HCT116 (cell line): ENCODE measurements around the gene MORF4L1. TPM values are rescaled to one million over a fixed set of nuclear protein-coding genes. Genes with fewer than 3 reads are reported as not detected.

ENCODE experiments used
- ATAC-seq: fragments of 200-7000 bp; cut with Tn5 transposase; 2 replicates; pipeline ENCODE4 v1.9.1; 2020; ENCODE audit warnings: mild to moderate bottlenecking, moderate library complexity
- BruUV-seq: library from RNA; stranded (reverse); fragments of 400-500 nt; replicated peaks from 2 replicates; lab custom pipeline; 2021; lab: Mats Ljungman, UMichigan
- CTCF ChIA-PET: fragments of 300-600 bp; sonication (Branson Sonifier 250); formaldehyde crosslinking; loops from one replicate; lab custom pipeline; 2021; ENCODE audit warnings: antibody characterized with exemption; lab: Charles Lee
- POLR2A ChIA-PET: fragments of 300-600, 350-600 bp; sonication (Branson Sonifier 250); formaldehyde crosslinking; loops from one replicate; lab custom pipeline; 2021; ENCODE audit warnings: antibody characterized with exemption; lab: Charles Lee
- RAD21 ChIA-PET, 2 experiments: fragments of 300-600 bp; sonication (Branson Sonifier 250); formaldehyde crosslinking; loops; one replicate each; lab custom pipeline; 2023; ENCODE audit warnings: low total read pairs in 2 of 2; ENCODE audit not compliant: uncharacterized antibody in 2 of 2, unreplicated experiment in 2 of 2, low non-redundant PET in 1 of 2; lab: Charles Lee
- DNase-seq: peaks from one replicate; pipeline ENCODE4 v3.0.0-alpha.2; 2010; ENCODE audit warnings: low read depth, low spot score
- H2AFZ ChIP-seq: fragments of 200-600 bp; shearing (Covaris generic), sonication (generic); 2 replicates; pipeline ENCODE4 v1.6.1; 2017; ENCODE audit warnings: low read depth, mixed run types, mixed read lengths, antibody characterized with exemption, low read length; ENCODE audit not compliant: poor library complexity, severe bottlenecking
- H3K27ac ChIP-seq: 2 replicates; pipeline ENCODE4 v1.5.1; 2012; ENCODE audit warnings: low read depth, low read length
- H3K27me3 ChIP-seq: fragments of 200-600 bp; sonication (generic); 2 replicates; pipeline ENCODE4 v1.6.1; 2016; ENCODE audit warnings: mixed run types, low read length, mixed read lengths; ENCODE audit not compliant: insufficient read depth
- H3K36me3 ChIP-seq, 2 experiments: fragments of 200-500 bp in 1 of 2; fragments of 200-600 bp in 1 of 2; sonication (Bioruptor generic) in 1 of 2; sonication (generic) in 1 of 2; 2 replicates each; pipeline versions ENCODE4 v1.5.1 to v1.6.1; 2014 to 2016; ENCODE audit warnings: low read length in 2 of 2, inconsistent platforms in 1 of 2, mixed read lengths in 1 of 2, mixed run types in 1 of 2; ENCODE audit not compliant: insufficient read depth in 2 of 2, control insufficient read depth in 1 of 2
- H3K4me1 ChIP-seq, 2 experiments: fragments of 200-600 bp in 1 of 2; sonication (generic) in 1 of 2; 2 replicates each; pipeline versions ENCODE4 v1.5.1 to v1.6.1; 2012 to 2017; ENCODE audit warnings: low read length in 2 of 2, inconsistent platforms in 1 of 2, mild to moderate bottlenecking in 1 of 2, mixed read lengths in 1 of 2, mixed run types in 1 of 2, moderate library complexity in 1 of 2; ENCODE audit not compliant: insufficient read depth in 2 of 2, control insufficient read depth in 1 of 2
- H3K4me2 ChIP-seq: fragments of 200-600 bp; sonication (generic); 2 replicates; pipeline ENCODE4 v1.6.1; 2017; ENCODE audit warnings: mixed run types, low read length, mixed read lengths
- H3K4me3 ChIP-seq, 2 experiments: fragments of 200-600 bp in 1 of 2; sonication (generic) in 1 of 2; replicated peaks in 1 of 2; 2 replicates each; pipeline ENCODE4 v1.5.1; 2011 to 2016; ENCODE audit warnings: low read length in 2 of 2, control low read depth in 1 of 2, low read depth in 1 of 2, mild to moderate bottlenecking in 1 of 2, mixed read lengths in 1 of 2, mixed run types in 1 of 2
- H3K79me2 ChIP-seq: fragments of 200-600 bp; sonication (generic); 2 replicates; pipeline ENCODE4 v1.6.1; 2017; ENCODE audit warnings: mild to moderate bottlenecking, mixed run types, low read length, moderate library complexity, mixed read lengths; ENCODE audit not compliant: insufficient read depth
- H3K9ac ChIP-seq: fragments of 200-600 bp; sonication (generic); 2 replicates; pipeline ENCODE4 v1.6.1; 2016; ENCODE audit warnings: low read length, mixed read lengths
- H3K9me2 ChIP-seq: fragments of 200-600 bp; sonication (generic), shearing (Covaris generic); 2 replicates; pipeline ENCODE4 v1.6.1; 2017; ENCODE audit warnings: mixed run types, mild to moderate bottlenecking, moderate library complexity; ENCODE audit not compliant: insufficient read depth
- H3K9me3 ChIP-seq, 2 experiments: fragments of 200-500 bp in 1 of 2; fragments of 200-600 bp in 1 of 2; sonication (Bioruptor generic) in 1 of 2; sonication (generic) in 1 of 2; 2 replicates each; pipeline ENCODE4 v1.6.1; 2014 to 2017; ENCODE audit warnings: low read length in 2 of 2, mixed read lengths in 2 of 2, inconsistent platforms in 1 of 2, low read depth in 1 of 2, mild to moderate bottlenecking in 1 of 2, mixed run types in 1 of 2, moderate library complexity in 1 of 2; ENCODE audit not compliant: control insufficient read depth in 1 of 2, insufficient read depth in 1 of 2
- H4K20me1 ChIP-seq: fragments of 200-600 bp; sonication (generic), shearing (Covaris generic); 2 replicates; pipeline ENCODE4 v1.6.1; 2017; ENCODE audit warnings: mixed run types, mild to moderate bottlenecking, moderate library complexity; ENCODE audit not compliant: insufficient read depth
- EZH2phosphoT487 ChIP-seq: fragments of 200-600 bp; IDR thresholded peaks from 2 replicates; pipeline ENCODE4 v1.6.1; 2018; ENCODE audit warnings: antibody characterized with exemption, borderline replicate concordance
- FOSL1 ChIP-seq: IDR thresholded peaks from 2 replicates; pipeline ENCODE4 v1.6.1; 2012; ENCODE audit warnings: low read depth
- RAD21 ChIP-seq: IDR thresholded peaks from 2 replicates; pipeline ENCODE4 v1.6.1; 2012; ENCODE audit warnings: low read depth, mild to moderate bottlenecking
- intact Hi-C: fragments of 100-400 bp; cut with micrococcal nuclease; formaldehyde crosslinking; loops from 2 replicates; pipeline ENCODE4 v1.10.0; 2022
- total RNA-seq: library from RNA; stranded (reverse); gene quantifications from one replicate; pipeline ENCODE4 v1.2.1, GENCODE V29; 2021; ENCODE audit not compliant: unreplicated experiment

The MORF4L1 gene
- total RNA-seq, 1 experiment from 2014 or later = 273 TPM

- Histone ChIP-seq H3K9me2 (no peaks in the 10 kb centered on the region), H3K79me2 (no peaks in the 10 kb centered on the region), H3K9me3 (no peaks in the 10 kb centered on the region), H3K27me3 (no peaks in the 10 kb centered on the region), H3K4me1 (peaks cover 10 to 26% of the 10 kb centered on the region in 2 experiments), H4K20me1 (no peaks in the 10 kb centered on the region), H3K27ac (no peak overlapping the region), H2AFZ (no peak overlapping the region), H3K9ac (no peak overlapping the region), H3K4me3 (no peak overlapping the region), H3K4me2 (no peak overlapping the region), H3K36me3 (no peaks in the 10 kb centered on the region; a peak in 1 of 4 replicates)
- RAD21 ChIA-PET = no interaction called here
- POLR2A ChIA-PET = no interaction called here
- DNase-seq (no peak), ATAC-seq (no peak)
- intact Hi-C loops = no loop called here
- TF ChIP-seq FOSL1 = no peak
- no peak for TF ChIP-seq EZH2phosphoT487
- CTCF ChIA-PET = interaction anchor here (1.1 kb wide), 1 partner anchor 253 kb away, joined by 3 read pairs; no protein-coding TSS in a partner anchor
- BruUV-seq = no TSS peak
Measured at GRCh38 chr15:78932258-78932808, 59.6 kb downstream of the MORF4L1 start.

- H3K36me3 ChIP-seq = no peaks in the 10 kb centered on the region; a peak in 1 of 4 replicates
- RAD21 ChIA-PET = no interaction called here
- H3K4me2 ChIP-seq = no peak overlapping the region
- no peaks in the 10 kb centered on the region for H3K79me2 ChIP-seq
- CTCF ChIA-PET = no interaction called here
- H3K9ac ChIP-seq = no peak overlapping the region
- H2AFZ ChIP-seq = no peak overlapping the region
- no peak overlapping the region for H3K4me3 ChIP-seq
- ATAC-seq = no peak
- BruUV-seq = no TSS peak
- no peaks in the 10 kb centered on the region for H3K27me3 ChIP-seq
- DNase-seq = no peak
- no peak for TF ChIP-seq RAD21
- TF ChIP-seq, all 23 proteins: peak for 0
- no peak overlapping the region for H3K27ac ChIP-seq
- H4K20me1 ChIP-seq = no peaks in the 10 kb centered on the region
- POLR2A ChIA-PET = no interaction called here
- no peaks in the 10 kb centered on the region for H3K9me2 ChIP-seq
- intact Hi-C loops = no loop called here
- H3K4me1 ChIP-seq = peaks cover 10 to 26% of the 10 kb centered on the region in 2 experiments
- no peaks in the 10 kb centered on the region for H3K9me3 ChIP-seq
Measured at GRCh38 chr15:78933187-78933822, 60.6 kb downstream of the MORF4L1 start.
